Measurements from ENCODE around the gene RASA3.

DNA sequence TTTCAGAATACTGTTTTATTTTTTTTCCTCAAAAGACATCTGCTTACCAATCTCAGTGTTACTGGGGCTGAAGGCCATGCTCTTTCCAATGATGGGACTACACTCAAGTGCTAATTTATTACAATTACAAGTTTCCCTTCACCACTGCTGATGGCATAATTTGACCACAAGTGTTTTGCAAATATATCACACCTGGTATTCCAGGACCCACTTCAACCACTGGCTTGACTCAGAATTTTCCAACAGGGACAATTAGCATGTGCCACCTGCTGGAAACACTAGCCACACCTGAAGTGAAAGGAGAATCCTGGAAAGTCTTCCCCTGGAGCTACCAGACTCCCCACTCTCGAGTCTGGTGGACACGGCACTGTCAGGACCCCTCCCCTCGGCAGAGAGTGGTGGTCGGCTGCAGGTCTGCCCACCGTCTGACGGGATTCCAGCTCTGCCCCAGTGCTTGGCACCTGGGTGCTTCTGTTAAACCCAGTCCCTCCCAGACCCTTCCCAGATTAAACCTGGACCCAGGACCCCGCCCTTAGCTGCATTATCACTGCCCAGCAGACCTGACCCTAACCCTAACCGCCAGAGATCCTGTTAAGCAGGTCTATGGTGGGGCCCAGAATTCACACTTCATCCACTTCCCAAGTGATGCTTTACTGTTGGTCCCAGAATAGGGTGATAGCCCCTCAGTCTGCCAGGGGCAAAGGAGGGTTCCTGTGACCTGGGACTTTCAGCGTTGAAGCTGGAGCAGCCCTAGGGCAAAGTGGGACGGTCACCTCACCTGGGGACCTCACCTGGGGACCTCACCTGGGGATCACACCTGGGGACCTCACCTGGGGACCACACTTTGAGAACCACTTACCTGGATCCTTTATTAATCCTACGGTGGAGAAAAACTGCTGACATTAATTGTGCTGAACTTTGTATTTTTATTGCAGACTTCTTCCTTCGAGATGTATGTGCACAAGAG lies 17.6 kb upstream of the RASA3 start:
- TF ChIP-seq POLR2AphosphoS5 (IDR thresholded peaks at IDR 0.05; ENCODE audit: insufficient read depth, low read depth, low read length) = no peak
- no peak for TF ChIP-seq POLR2A (IDR thresholded peaks at IDR 0.05; ENCODE audit: low read depth, low read length)
- TF ChIP-seq, protein P1, sequence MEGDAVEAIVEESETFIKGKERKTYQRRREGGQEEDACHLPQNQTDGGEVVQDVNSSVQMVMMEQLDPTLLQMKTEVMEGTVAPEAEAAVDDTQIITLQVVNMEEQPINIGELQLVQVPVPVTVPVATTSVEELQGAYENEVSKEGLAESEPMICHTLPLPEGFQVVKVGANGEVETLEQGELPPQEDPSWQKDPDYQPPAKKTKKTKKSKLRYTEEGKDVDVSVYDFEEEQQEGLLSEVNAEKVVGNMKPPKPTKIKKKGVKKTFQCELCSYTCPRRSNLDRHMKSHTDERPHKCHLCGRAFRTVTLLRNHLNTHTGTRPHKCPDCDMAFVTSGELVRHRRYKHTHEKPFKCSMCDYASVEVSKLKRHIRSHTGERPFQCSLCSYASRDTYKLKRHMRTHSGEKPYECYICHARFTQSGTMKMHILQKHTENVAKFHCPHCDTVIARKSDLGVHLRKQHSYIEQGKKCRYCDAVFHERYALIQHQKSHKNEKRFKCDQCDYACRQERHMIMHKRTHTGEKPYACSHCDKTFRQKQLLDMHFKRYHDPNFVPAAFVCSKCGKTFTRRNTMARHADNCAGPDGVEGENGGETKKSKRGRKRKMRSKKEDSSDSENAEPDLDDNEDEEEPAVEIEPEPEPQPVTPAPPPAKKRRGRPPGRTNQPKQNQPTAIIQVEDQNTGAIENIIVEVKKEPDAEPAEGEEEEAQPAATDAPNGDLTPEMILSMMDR (IDR thresholded peaks at IDR 0.05; ENCODE audit: extremely low read depth in 1 of 2, insufficient read depth in 1 of 2, low read depth in 1 of 2, low read length in 2 of 2) = no peak
- TF ChIP-seq GATA2 (IDR thresholded peaks at IDR 0.05; ENCODE audit: insufficient read depth, insufficient read length, low read depth, low read length) = no peak
- TF ChIP-seq, protein P2, sequence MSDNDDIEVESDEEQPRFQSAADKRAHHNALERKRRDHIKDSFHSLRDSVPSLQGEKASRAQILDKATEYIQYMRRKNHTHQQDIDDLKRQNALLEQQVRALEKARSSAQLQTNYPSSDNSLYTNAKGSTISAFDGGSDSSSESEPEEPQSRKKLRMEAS (IDR thresholded peaks at IDR 0.05; ENCODE audit: insufficient read depth, insufficient read length) = no peak
- no peak for TF ChIP-seq MYC (IDR thresholded peaks at IDR 0.05; ENCODE audit: low read depth, low read length)

Data from endothelial cell of umbilical vein (primary cell).